Brain microvascular endothelial cell (primary cell): Measurements from ENCODE around the gene COL5A3.
"Not testable (repeated sequence)": the region's sequence is repeated elsewhere in the genome, so short reads cannot be mapped to it uniquely, and the experiment has no call there.

Experiments
- DNase-seq: peaks from one replicate; pipeline ENCODE4 v3.0.0-alpha.2; 2020
- H3K27ac ChIP-seq: fragments of 250-450 bp; sonication (Bioruptor Pico); 2 replicates; pipeline ENCODE4 v1.5.1; 2020; ENCODE audit warnings: mild to moderate bottlenecking, moderate library complexity
- H3K27me3 ChIP-seq: fragments of 250-450 bp; sonication (Bioruptor Pico); replicated peaks from 2 replicates; pipeline ENCODE4 v1.5.1; 2020; ENCODE audit warnings: mild to moderate bottlenecking
- H3K36me3 ChIP-seq: fragments of 250-450 bp; sonication (Bioruptor Pico); replicated peaks from 2 replicates; pipeline ENCODE4 v1.5.1; 2020; ENCODE audit warnings: mild to moderate bottlenecking
- H3K4me3 ChIP-seq: 2 replicates; pipeline ENCODE4 v1.5.1; 2011; ENCODE audit warnings: low read depth, mild to moderate bottlenecking, control low read depth, low read length, moderate library complexity
- in situ Hi-C: cut with HindIII; loops from 2 replicates; pipeline ENCODE4 v1.10.0; 2017; ENCODE audit warnings: low sequenced_read_pairs, low pct_ligation_motif_present
- TF ChIP-seq, protein P1 (sequence below): IDR thresholded peaks from 2 replicates; pipeline ENCODE4 v1.5.1; 2011; ENCODE audit warnings: low read depth, mild to moderate bottlenecking, moderate library complexity, low read length, control low read depth, inconsistent platforms; ENCODE audit errors: missing control alignments

COL5A3 gene

GRCh38 chr19:9952276-9952675 is 58.0 kb downstream of the COL5A3 start:
- H3K4me3 ChIP-seq, result no peak overlapping the region
- H3K36me3 ChIP-seq, result no peaks in the 10 kb centered on the region
- in situ Hi-C loops, result no loop called here
- no peak for DNase-seq
- H3K27me3 ChIP-seq, result no peaks in the 10 kb centered on the region
- TF ChIP-seq, protein P1, sequence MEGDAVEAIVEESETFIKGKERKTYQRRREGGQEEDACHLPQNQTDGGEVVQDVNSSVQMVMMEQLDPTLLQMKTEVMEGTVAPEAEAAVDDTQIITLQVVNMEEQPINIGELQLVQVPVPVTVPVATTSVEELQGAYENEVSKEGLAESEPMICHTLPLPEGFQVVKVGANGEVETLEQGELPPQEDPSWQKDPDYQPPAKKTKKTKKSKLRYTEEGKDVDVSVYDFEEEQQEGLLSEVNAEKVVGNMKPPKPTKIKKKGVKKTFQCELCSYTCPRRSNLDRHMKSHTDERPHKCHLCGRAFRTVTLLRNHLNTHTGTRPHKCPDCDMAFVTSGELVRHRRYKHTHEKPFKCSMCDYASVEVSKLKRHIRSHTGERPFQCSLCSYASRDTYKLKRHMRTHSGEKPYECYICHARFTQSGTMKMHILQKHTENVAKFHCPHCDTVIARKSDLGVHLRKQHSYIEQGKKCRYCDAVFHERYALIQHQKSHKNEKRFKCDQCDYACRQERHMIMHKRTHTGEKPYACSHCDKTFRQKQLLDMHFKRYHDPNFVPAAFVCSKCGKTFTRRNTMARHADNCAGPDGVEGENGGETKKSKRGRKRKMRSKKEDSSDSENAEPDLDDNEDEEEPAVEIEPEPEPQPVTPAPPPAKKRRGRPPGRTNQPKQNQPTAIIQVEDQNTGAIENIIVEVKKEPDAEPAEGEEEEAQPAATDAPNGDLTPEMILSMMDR, result no peak
- H3K27ac ChIP-seq, result no peak overlapping the region

DNA sequence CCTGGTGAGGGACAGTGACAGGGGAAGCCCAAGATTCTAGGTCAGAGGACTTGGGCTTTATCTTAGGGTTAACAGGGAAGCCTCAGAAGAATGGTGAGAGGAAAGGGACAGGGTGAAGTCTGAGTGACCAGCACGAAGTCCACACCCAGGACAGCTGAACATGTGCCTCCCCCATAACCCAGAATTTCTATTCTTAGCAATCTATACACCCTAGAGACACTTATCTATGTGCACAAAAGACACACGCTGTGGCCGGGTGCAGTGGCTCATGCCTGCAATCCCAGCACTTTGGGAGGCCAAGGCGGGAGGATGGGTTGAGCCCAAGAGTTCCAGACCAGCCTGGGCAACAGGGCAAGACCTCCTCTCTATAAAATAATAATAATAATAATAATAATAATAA is 62.9 kb downstream of the COL5A3 start:
- in situ Hi-C loops, result no loop called here
- no peaks in the 10 kb centered on the region for H3K27me3 ChIP-seq
- H3K36me3 ChIP-seq, result no peaks in the 10 kb centered on the region
- no peak overlapping the region for H3K27ac ChIP-seq
- H3K4me3 ChIP-seq, result no peak overlapping the region
- TF ChIP-seq, protein P1, result no peak
- no peak for DNase-seq

DNA sequence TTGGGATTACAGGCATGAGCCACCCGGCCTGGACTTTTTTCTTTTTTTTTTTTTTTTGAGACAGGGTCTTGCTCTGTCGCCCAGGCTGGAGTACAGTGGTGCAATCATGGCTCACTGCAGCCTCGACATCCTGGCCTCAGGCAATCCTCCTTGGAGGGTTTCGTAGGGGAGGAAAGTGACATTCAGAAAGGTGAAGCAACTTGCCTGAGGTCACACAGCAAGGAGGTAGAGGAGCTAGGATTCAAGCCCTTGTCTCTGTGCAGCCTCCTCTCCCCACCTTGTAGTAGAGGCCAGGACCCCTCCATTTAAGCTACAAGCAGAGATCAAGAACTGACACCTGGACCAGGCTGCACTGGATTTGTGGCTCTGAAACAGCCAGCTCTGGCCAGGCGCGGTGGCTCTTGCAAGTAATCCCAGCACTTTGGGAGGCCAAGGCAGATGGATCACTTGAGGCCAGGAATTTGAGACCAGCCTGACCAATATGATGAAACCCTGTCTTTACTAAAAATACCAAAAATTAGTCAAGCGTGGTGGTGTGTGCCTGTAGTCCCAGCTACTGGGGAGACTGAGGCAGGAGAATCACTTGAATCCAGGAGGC is 63.7 kb downstream of the COL5A3 start:
- H3K27ac ChIP-seq, H3K27me3 ChIP-seq, H3K36me3 ChIP-seq, H3K4me3 ChIP-seq, DNase-seq, in situ Hi-C loops: not testable (repeated sequence)

GRCh38 chr19:9945319-9945966 is 64.9 kb downstream of the COL5A3 start:
- in situ Hi-C loops, result no loop called here
- DNase-seq, result peak; percentile 98
- TF ChIP-seq, protein P1, result peak; percentile 52
- Histone ChIP-seq H3K27ac (peak overlapping the region; percentile 85), H3K36me3 (no peaks in the 10 kb centered on the region), H3K27me3 (no peaks in the 10 kb centered on the region), H3K4me3 (no peak overlapping the region)

DNA sequence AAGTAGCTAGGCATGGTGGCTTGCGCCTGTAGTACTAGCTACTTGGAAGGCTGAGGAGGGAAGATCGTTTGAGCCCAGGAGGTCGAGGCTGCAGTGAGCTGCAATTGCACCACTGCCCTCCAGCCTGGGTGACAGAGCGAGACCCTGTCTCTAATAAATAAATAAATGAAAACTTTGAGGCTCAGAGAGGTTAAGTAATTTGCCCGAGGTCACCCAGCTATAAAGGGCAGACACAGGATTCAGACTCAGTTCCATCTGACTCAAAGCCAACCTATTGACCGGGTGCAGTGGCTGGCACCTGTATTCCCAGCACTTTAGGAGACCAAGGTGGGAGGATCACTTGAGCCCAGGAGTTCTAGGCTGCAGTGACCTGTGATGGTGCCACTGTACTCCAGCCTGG is 66.6 kb downstream of the COL5A3 start:
- no peak for DNase-seq
- no peak overlapping the region for H3K4me3 ChIP-seq
- TF ChIP-seq, protein P1, result no peak
- no peaks in the 10 kb centered on the region for H3K36me3 ChIP-seq
- in situ Hi-C loops, result no loop called here
- H3K27ac ChIP-seq, result no peak overlapping the region
- no peaks in the 10 kb centered on the region for H3K27me3 ChIP-seq

GRCh38 chr19:9941671-9942070 is 68.6 kb downstream of the COL5A3 start:
- Histone ChIP-seq H3K36me3 (no peaks in the 10 kb centered on the region), H3K4me3 (no peak overlapping the region), H3K27ac (no peak overlapping the region), H3K27me3 (no peaks in the 10 kb centered on the region)
- no peak for DNase-seq
- in situ Hi-C loops, result no loop called here
- TF ChIP-seq, protein P1, result no peak
